Ishikawa (cell line): ENCODE measurements around the gene CCDC154.

ENCODE experiments used
- EGR1 ChIP-seq: IDR thresholded peaks from 2 replicates; pipeline ENCODE4 v1.6.1; 2012
- FOXM1 ChIP-seq: IDR thresholded peaks from 2 replicates; pipeline ENCODE4 v1.6.1; 2012; ENCODE audit warnings: low read depth, borderline replicate concordance
- RAD21 ChIP-seq: IDR thresholded peaks from 2 replicates; pipeline ENCODE4 v1.6.1; 2012; ENCODE audit warnings: low read depth
- TAF1 ChIP-seq: IDR thresholded peaks from 2 replicates; pipeline ENCODE4 v1.6.1; 2012; ENCODE audit warnings: low read depth, mild to moderate bottlenecking
- TEAD4 ChIP-seq: IDR thresholded peaks from 2 replicates; pipeline ENCODE4 v1.6.1; 2012

GRCh38 chr16:1472974-1473373, 28.6 kb upstream of the CCDC154 start:
- TF ChIP-seq TEAD4 (no peak), EGR1 (no peak), FOXM1 (no peak), RAD21 (no peak), TAF1 (no peak)
